ENCODE results near the gene KCTD7. TPM values are rescaled to one million over a fixed set of nuclear protein-coding genes. Genes with fewer than 3 reads are reported as not detected.
A peak's percentile ranks its signal among the peaks of the same experiment; 100 is the strongest.
"Not testable (repeated sequence)": the region's sequence is repeated elsewhere in the genome, so short reads cannot be mapped to it uniquely, and the experiment has no call there.

Gene KCTD7
- total RNA-seq, 2 donors from 2014 or later, result 5.7 to 16.5 TPM

- WGBS, 2 donors, result 28 to 51% methylated on average over 5 to 19 of the region's 35 CpGs
- intact Hi-C loops (cut with DNase I), result no loop called here
- ATAC-seq (peak; percentile 12), DNase-seq (no peak)
- no peak for TF ChIP-seq CTCF (IDR thresholded peaks at IDR 0.05)
- TF ChIP-seq POLR2A (IDR thresholded peaks at IDR 0.05), result no peak
- Histone ChIP-seq H3K36me3 (replicated peaks in 1 of 2; ENCODE audit: insufficient read depth in 1 of 2, low read depth in 2 of 2) (no peaks in the 10 kb centered on the region), H3K27me3 (no peaks in the 10 kb centered on the region), H3K4me1 (peaks cover 18% of the 10 kb centered on the region), H3K4me3 (peak overlapping the region; percentile 23 to 35), H3K9me3 (no peaks in the 10 kb centered on the region), H3K27ac (peak overlapping the region; percentile 74 to 96 (median 88))
Observed at GRCh38 chr7:66629222-66630062, 761 bp downstream of the KCTD7 start.

GRCh38 chr7:66630531-66630930, 1.9 kb downstream of the KCTD7 start:
- DNase-seq (no peak), ATAC-seq (no peak)
- WGBS, 2 donors, result 85 to 100% methylated on average over 1 of the region's 1 CpG
- intact Hi-C loops (cut with DNase I), result no loop called here
- H3K27me3 ChIP-seq, result no peaks in the 10 kb centered on the region
- H3K4me3 ChIP-seq, result no peak overlapping the region
- H3K27ac ChIP-seq, result no peak overlapping the region
- TF ChIP-seq CTCF (IDR thresholded peaks at IDR 0.05), result no peak
- TF ChIP-seq POLR2A (IDR thresholded peaks at IDR 0.05), result no peak
- H3K4me1 ChIP-seq, result peaks cover 18% of the 10 kb centered on the region
- no peaks in the 10 kb centered on the region for H3K9me3 ChIP-seq
- H3K36me3 ChIP-seq (replicated peaks in 1 of 2; ENCODE audit: insufficient read depth in 1 of 2, low read depth in 2 of 2), result no peaks in the 10 kb centered on the region

GRCh38 chr7:66631471-66631870, 2.8 kb downstream of the KCTD7 start:
- H3K4me3 ChIP-seq, result no peak overlapping the region
- no peaks in the 10 kb centered on the region for H3K27me3 ChIP-seq
- peaks cover 18% of the 10 kb centered on the region for H3K4me1 ChIP-seq
- DNase-seq (no peak), ATAC-seq (no peak)
- no peaks in the 10 kb centered on the region for H3K9me3 ChIP-seq
- WGBS, 2 donors, result 65 to 75% methylated on average over 6 of the region's 6 CpGs
- TF ChIP-seq POLR2A (IDR thresholded peaks at IDR 0.05) (no peak), CTCF (IDR thresholded peaks at IDR 0.05) (no peak)
- intact Hi-C loops (cut with DNase I), result no loop called here
- no peak overlapping the region for H3K27ac ChIP-seq
- no peaks in the 10 kb centered on the region for H3K36me3 ChIP-seq (replicated peaks in 1 of 2; ENCODE audit: insufficient read depth in 1 of 2, low read depth in 2 of 2)

GRCh38 chr7:66634816-66635215, 6.1 kb downstream of the KCTD7 start:
- Histone ChIP-seq H3K27ac (no peak overlapping the region), H3K4me3 (no peak overlapping the region), H3K36me3 (replicated peaks in 1 of 2; ENCODE audit: insufficient read depth in 1 of 2, low read depth in 2 of 2) (peaks cover 0 to 2% of the 10 kb centered on the region in 2 donors), H3K4me1 (peaks cover 2% of the 10 kb centered on the region), H3K27me3 (no peaks in the 10 kb centered on the region), H3K9me3 (no peaks in the 10 kb centered on the region)
- intact Hi-C loops (cut with DNase I), result no loop called here
- no peak for TF ChIP-seq CTCF (IDR thresholded peaks at IDR 0.05)
- no peak for TF ChIP-seq POLR2A (IDR thresholded peaks at IDR 0.05)
- DNase-seq, result no peak
- no peak for ATAC-seq
- 83 to 85% methylated on average over 4 of the region's 4 CpGs for WGBS, 2 donors

- H3K9me3 ChIP-seq; ATAC-seq; H3K27me3 ChIP-seq; H3K4me1 ChIP-seq; H3K4me3 ChIP-seq; DNase-seq; H3K36me3 ChIP-seq (replicated peaks in 1 of 2; ENCODE audit: insufficient read depth in 1 of 2, low read depth in 2 of 2); intact Hi-C loops (cut with DNase I); H3K27ac ChIP-seq: not testable (repeated sequence)
- WGBS, 2 donors, result 80 to 100% methylated on average over 1 of the region's 4 CpGs
Observed at GRCh38 chr7:66635322-66635981, 6.8 kb downstream of the KCTD7 start.

GRCh38 chr7:66635982-66636546, 7.4 kb downstream of the KCTD7 start:
- 67 to 80% methylated on average over 3 to 6 of the region's 9 CpGs for WGBS, 2 donors
- H3K36me3 ChIP-seq (replicated peaks in 1 of 2; ENCODE audit: insufficient read depth in 1 of 2, low read depth in 2 of 2); intact Hi-C loops (cut with DNase I); H3K9me3 ChIP-seq; ATAC-seq; H3K27me3 ChIP-seq; H3K27ac ChIP-seq; H3K4me1 ChIP-seq; H3K4me3 ChIP-seq: not testable (repeated sequence)
- peak in 1 of 4 donors; percentile 12 for DNase-seq

All from body of pancreas (tissue), 4 donors.